ENCODE results near the gene SOX6. TPM values are rescaled to one million over a fixed set of nuclear protein-coding genes. Genes with fewer than 3 reads are reported as not detected.

Gene SOX6
- total RNA-seq, 4 donors from 2014 or later, result 1.6 to 22.7 (median 6.9) TPM

DNA sequence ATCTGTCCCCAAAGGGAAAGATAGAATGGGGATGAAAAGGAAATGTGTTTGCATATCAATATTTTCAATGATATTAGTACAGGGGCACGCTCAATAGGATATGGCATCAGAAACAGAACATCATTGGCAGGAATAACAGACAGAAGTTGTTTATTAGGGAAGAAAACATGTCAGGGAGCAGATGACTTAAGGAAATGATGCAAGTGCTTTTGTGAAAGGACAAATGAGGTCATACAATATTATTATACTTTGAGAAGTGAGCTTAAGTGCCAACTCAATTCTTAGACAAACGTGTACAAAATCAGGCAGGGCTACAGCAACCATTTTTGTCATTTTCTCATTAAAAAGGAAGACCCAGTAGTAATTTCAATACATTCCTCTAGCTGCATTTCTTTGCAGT, 388.4 kb downstream of the SOX6 start:
- DNase-seq, result no peak

DNA sequence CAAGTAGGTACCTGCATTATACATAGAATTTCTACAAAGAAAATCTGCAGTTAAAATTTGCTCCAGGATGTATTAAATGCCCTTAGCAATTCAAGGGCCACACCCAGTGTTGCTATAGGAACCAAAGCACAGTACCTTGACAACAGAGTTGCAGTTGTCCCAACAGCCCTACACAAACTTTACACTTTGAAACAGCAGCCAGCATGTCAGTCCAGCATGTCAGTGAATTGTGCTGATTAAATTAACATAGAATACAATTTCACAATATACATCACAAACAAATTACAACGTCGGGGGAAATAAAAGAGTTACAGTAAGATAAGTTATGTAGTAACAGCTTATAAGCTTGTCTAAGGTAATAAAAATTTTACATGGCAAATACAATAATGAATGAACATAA, 389.2 kb downstream of the SOX6 start:
- H3K36me3 ChIP-seq, result no peaks in the 10 kb centered on the region
- H3K27ac ChIP-seq, result peak overlapping the region in 3 of 4 donors; percentile 62 to 74 (median 63)
- WGBS, 2 donors (ENCODE audit: low coverage in 1 of 2), result 54 to 74% methylated on average over 2 of the region's 2 CpGs
- in situ Hi-C loops (cut with MboI; ENCODE audit: low pct_ligation_motif_present in 1 of 4, low pct_unique_long_range_greater_than_20kb in 1 of 4, low sequenced_read_pairs in 3 of 4) (no loop called here), intact Hi-C loops (cut with DNase I; ENCODE audit: low total_unique reads) (no loop called here)
- H3K9me3 ChIP-seq, result no peaks in the 10 kb centered on the region
- DNase-seq, result peak; percentile 65
- H3K4me3 ChIP-seq, result no peak overlapping the region
- peaks cover 5 to 48% (median 25%) of the 10 kb centered on the region in 4 donors for H3K4me1 ChIP-seq
- TF ChIP-seq POLR2A (IDR thresholded peaks at IDR 0.05) (no peak), POLR2AphosphoS5 (IDR thresholded peaks at IDR 0.05) (peak in 1 of 3 donors; percentile 23), EP300 (IDR thresholded peaks at IDR 0.05; ENCODE audit: low read depth) (peak; percentile 71)
- TF ChIP-seq, protein P1, sequence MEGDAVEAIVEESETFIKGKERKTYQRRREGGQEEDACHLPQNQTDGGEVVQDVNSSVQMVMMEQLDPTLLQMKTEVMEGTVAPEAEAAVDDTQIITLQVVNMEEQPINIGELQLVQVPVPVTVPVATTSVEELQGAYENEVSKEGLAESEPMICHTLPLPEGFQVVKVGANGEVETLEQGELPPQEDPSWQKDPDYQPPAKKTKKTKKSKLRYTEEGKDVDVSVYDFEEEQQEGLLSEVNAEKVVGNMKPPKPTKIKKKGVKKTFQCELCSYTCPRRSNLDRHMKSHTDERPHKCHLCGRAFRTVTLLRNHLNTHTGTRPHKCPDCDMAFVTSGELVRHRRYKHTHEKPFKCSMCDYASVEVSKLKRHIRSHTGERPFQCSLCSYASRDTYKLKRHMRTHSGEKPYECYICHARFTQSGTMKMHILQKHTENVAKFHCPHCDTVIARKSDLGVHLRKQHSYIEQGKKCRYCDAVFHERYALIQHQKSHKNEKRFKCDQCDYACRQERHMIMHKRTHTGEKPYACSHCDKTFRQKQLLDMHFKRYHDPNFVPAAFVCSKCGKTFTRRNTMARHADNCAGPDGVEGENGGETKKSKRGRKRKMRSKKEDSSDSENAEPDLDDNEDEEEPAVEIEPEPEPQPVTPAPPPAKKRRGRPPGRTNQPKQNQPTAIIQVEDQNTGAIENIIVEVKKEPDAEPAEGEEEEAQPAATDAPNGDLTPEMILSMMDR (IDR thresholded peaks at IDR 0.05), result no peak
- H3K27me3 ChIP-seq, result no peaks in the 10 kb centered on the region

More for the DNA sequence above, 388.4 kb downstream of the SOX6 start:
- Histone ChIP-seq H3K4me3 (no peak overlapping the region), H3K27ac (peak overlapping the region; percentile 44 to 74 (median 62)), H3K27me3 (no peaks in the 10 kb centered on the region), H3K4me1 (peaks cover 5 to 48% (median 25%) of the 10 kb centered on the region in 4 donors), H3K9me3 (no peaks in the 10 kb centered on the region), H3K36me3 (no peaks in the 10 kb centered on the region)
- TF ChIP-seq, protein P1 (IDR thresholded peaks at IDR 0.05), result no peak
- TF ChIP-seq POLR2AphosphoS5 (IDR thresholded peaks at IDR 0.05), result peak in 1 of 3 donors; percentile 35
- 34 to 44% methylated on average over 2 of the region's 2 CpGs for WGBS, 2 donors (ENCODE audit: low coverage in 1 of 2)
- intact Hi-C loops (cut with DNase I; ENCODE audit: low total_unique reads) (no loop called here), in situ Hi-C loops (cut with MboI; ENCODE audit: low pct_ligation_motif_present in 1 of 4, low pct_unique_long_range_greater_than_20kb in 1 of 4, low sequenced_read_pairs in 3 of 4) (no loop called here)

- in situ Hi-C loops (cut with MboI; ENCODE audit: low pct_ligation_motif_present in 1 of 4, low pct_unique_long_range_greater_than_20kb in 1 of 4, low sequenced_read_pairs in 3 of 4), result no loop called here
- intact Hi-C loops (cut with DNase I; ENCODE audit: low total_unique reads), result no loop called here
- H3K4me3 ChIP-seq, result no peak overlapping the region
- TF ChIP-seq EP300 (IDR thresholded peaks at IDR 0.05; ENCODE audit: low read depth) (no peak), POLR2A (IDR thresholded peaks at IDR 0.05) (no peak), POLR2AphosphoS5 (IDR thresholded peaks at IDR 0.05) (no peak)
- TF ChIP-seq, protein P1 (IDR thresholded peaks at IDR 0.05), result no peak
- WGBS, 2 donors (ENCODE audit: low coverage in 1 of 2), result 72 to 88% methylated on average over 6 to 7 of the region's 7 CpGs
- DNase-seq, result peak; percentile 48
- no peaks in the 10 kb centered on the region for H3K27me3 ChIP-seq
- peak overlapping the region in 2 of 4 donors; percentile 8 to 41 for H3K27ac ChIP-seq
- no peaks in the 10 kb centered on the region for H3K9me3 ChIP-seq
- H3K4me1 ChIP-seq, result peaks cover 5 to 48% (median 25%) of the 10 kb centered on the region in 4 donors
- no peaks in the 10 kb centered on the region for H3K36me3 ChIP-seq
Measured at GRCh38 chr11:15965562-15966250, 390.6 kb downstream of the SOX6 start.

DNA sequence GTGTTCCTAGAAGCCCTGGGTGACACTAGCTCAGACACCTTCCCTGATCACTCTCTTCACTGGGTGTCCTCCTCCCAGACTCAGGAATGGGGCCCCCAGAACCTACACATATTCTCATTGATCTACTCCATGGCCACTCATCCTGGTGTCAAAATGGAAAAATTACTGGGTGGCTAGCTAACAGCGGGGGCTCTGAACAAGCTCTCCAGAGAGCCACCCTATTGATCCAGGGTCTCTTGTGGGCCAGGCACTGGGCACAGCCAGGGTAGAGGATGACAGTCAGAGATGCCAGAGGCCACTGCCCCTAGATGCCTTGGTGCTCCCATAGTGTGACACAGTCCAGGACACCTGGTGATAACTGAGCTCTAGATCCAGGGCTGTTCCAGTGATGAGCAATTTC, 393.1 kb downstream of the SOX6 start:
- intact Hi-C loops (cut with DNase I; ENCODE audit: low total_unique reads) (no loop called here), in situ Hi-C loops (cut with MboI; ENCODE audit: low pct_ligation_motif_present in 1 of 4, low pct_unique_long_range_greater_than_20kb in 1 of 4, low sequenced_read_pairs in 3 of 4) (no loop called here)
- DNase-seq, result no peak
- H3K4me1 ChIP-seq, result peaks cover 5 to 32% (median 15%) of the 10 kb centered on the region in 4 donors
- no peaks in the 10 kb centered on the region for H3K36me3 ChIP-seq
- TF ChIP-seq POLR2A (IDR thresholded peaks at IDR 0.05) (no peak), POLR2AphosphoS5 (IDR thresholded peaks at IDR 0.05) (no peak), EP300 (IDR thresholded peaks at IDR 0.05; ENCODE audit: low read depth) (no peak)
- TF ChIP-seq, protein P1 (IDR thresholded peaks at IDR 0.05), result no peak
- no peaks in the 10 kb centered on the region for H3K27me3 ChIP-seq
- H3K9me3 ChIP-seq, result no peaks in the 10 kb centered on the region
- WGBS, 2 donors (ENCODE audit: low coverage in 1 of 2), result 90% methylated on average over 1 of the region's 1 CpG; no CpG with 5 or more reads in 1 of the 2 donors
- no peak overlapping the region for H3K4me3 ChIP-seq
- no peak overlapping the region for H3K27ac ChIP-seq
